HepG2 (cell line): ENCODE measurements around the gene CDC25C. TPM values are rescaled to one million over a fixed set of nuclear protein-coding genes. Genes with fewer than 3 reads are reported as not detected.

ENCODE experiments used
- ARID3A ChIP-seq: IDR thresholded peaks from 2 replicates; pipeline ENCODE4 v1.6.1; 2012; ENCODE audit warnings: low read depth, low read length, improper control_type of control experiment
- BRCA1 ChIP-seq: sonication (generic); formaldehyde crosslinking; IDR thresholded peaks from 2 replicates; pipeline ENCODE4 v1.4.0; 2020; ENCODE audit warnings: missing genetic modification reagents
- DPF2 ChIP-seq: sonication (generic); formaldehyde crosslinking; IDR thresholded peaks from 2 replicates; pipeline ENCODE4 v1.4.0; 2020; ENCODE audit warnings: mild to moderate bottlenecking, low read depth, missing genetic modification reagents, borderline replicate concordance
- FOXO4 ChIP-seq: sonication (generic); formaldehyde crosslinking; conservative IDR thresholded peaks from 2 replicates; pipeline ENCODE4 v1.8.1; 2023; ENCODE audit warnings: missing genetic modification reagents
- JUNB ChIP-seq: sonication (generic); formaldehyde crosslinking; IDR thresholded peaks from 2 replicates; pipeline ENCODE4 v1.8.0; 2022; ENCODE audit warnings: missing genetic modification reagents, mild to moderate bottlenecking, borderline replicate concordance
- KDM4B ChIP-seq: sonication (generic); formaldehyde crosslinking; IDR thresholded peaks from 2 replicates; pipeline ENCODE4 v1.4.0; 2020; ENCODE audit warnings: missing genetic modification reagents
- MEIS1 ChIP-seq: sonication (generic); formaldehyde crosslinking; IDR thresholded peaks from 2 replicates; pipeline ENCODE4 v1.9.0; 2021; ENCODE audit warnings: mild to moderate bottlenecking, missing genetic modification reagents, moderate library complexity, borderline replicate concordance
- MZF1 ChIP-seq: sonication (generic); formaldehyde crosslinking; IDR thresholded peaks from 2 replicates; pipeline ENCODE4 v1.8.1; 2023; ENCODE audit warnings: mild to moderate bottlenecking, missing genetic modification reagents, borderline replicate concordance
- NFAT5 ChIP-seq: sonication (generic); formaldehyde crosslinking; IDR thresholded peaks from 2 replicates; pipeline ENCODE4 v1.4.0; 2020; ENCODE audit warnings: missing genetic modification reagents
- ZBTB2 ChIP-seq: sonication (generic); formaldehyde crosslinking; IDR thresholded peaks from 2 replicates; pipeline ENCODE4 v1.8.0; 2022; ENCODE audit warnings: low read depth, missing genetic modification reagents
- ZNF205 ChIP-seq: IDR thresholded peaks from 2 replicates; pipeline ENCODE4 v1.6.1; 2018; ENCODE audit warnings: missing biosample characterization, missing genetic modification reagents
- ZNF432 ChIP-seq: sonication (generic); formaldehyde crosslinking; IDR thresholded peaks from 2 replicates; pipeline ENCODE4 v1.5.0; 2020; ENCODE audit warnings: missing genetic modification reagents, mild to moderate bottlenecking, borderline replicate concordance
- ZNF451 ChIP-seq: sonication (generic); formaldehyde crosslinking; IDR thresholded peaks from 2 replicates; pipeline ENCODE4 v1.5.0; 2020; ENCODE audit warnings: mild to moderate bottlenecking, missing genetic modification reagents
- ZNF580 ChIP-seq: IDR thresholded peaks from 2 replicates; pipeline ENCODE4 v1.6.1; 2016; ENCODE audit warnings: low read depth, borderline replicate concordance
- ZNF598 ChIP-seq: sonication (generic); formaldehyde crosslinking; IDR thresholded peaks from 2 replicates; pipeline ENCODE4 v1.5.1; 2020; ENCODE audit warnings: mild to moderate bottlenecking, missing genetic modification reagents, borderline replicate concordance
- ZNF704 ChIP-seq: sonication (generic); formaldehyde crosslinking; IDR thresholded peaks from 2 replicates; pipeline ENCODE4 v1.8.1; 2023; ENCODE audit warnings: mild to moderate bottlenecking, inconsistent platforms, moderate library complexity, missing genetic modification reagents, borderline replicate concordance
- polyA plus RNA-seq, 8 experiments: library from polyadenylated mRNA; depleted of rRNA in 3 of 8; stranded (reverse) in 7 of 8; unstranded in 1 of 8; fragments of >200 nt; fragmentation: Illumina TruSeq in 4 of 8; extraction: Trizol in 4 of 8; gene quantifications; 2 replicates each; pipeline versions ENCODE4 v1.2.1 to v1.2.3, GENCODE V29; 2011 to 2016; ENCODE audit warnings: low read depth in 4 of 8, missing spikeins in 1 of 8, mixed read lengths in 1 of 8; ENCODE audit not compliant: insufficient read depth in 1 of 8
- total RNA-seq, 5 experiments: library from RNA; depleted of rRNA; stranded (reverse); fragments of >200 nt; fragmentation: Illumina TruSeq; extraction: Trizol; gene quantifications; 2 replicates each; pipeline ENCODE4 v1.2.3, GENCODE V29; 2016; ENCODE audit warnings: low read depth in 1 of 5

Gene CDC25C
- total and polyA plus RNA-seq, 2 of the 13 experiments (the other 11 are each of a cell fraction or from before 2014, with no cell fraction given) = 17.7 to 27.6 TPM

- TF ChIP-seq ZBTB2 (CRISPR knock-in tag) (peak; percentile 67; the same call in 1 of the 2 replicates), KDM4B (CRISPR knock-in tag) (0 out of 2 replicates have a peak, but pooled peaks have one; percentile 59), NFAT5 (CRISPR knock-in tag) (peak; percentile 61; the same call in 1 of the 2 replicates), MEIS1 (CRISPR knock-in tag) (no peak; the same call in 1 of the 2 replicates), ZNF580 (CRISPR knock-in tag) (peak; percentile 50; the same call in 1 of the 2 replicates), ZNF205 (peak; percentile 99), MZF1 (CRISPR knock-in tag) (no peak), ZNF451 (CRISPR knock-in tag) (peak; percentile 91), ZNF432 (CRISPR knock-in tag) (no peak), FOXO4 (CRISPR knock-in tag) (0 out of 2 replicates have a peak, but pooled peaks have one; percentile 74), ZNF598 (no peak), ARID3A (no peak), JUNB (CRISPR knock-in tag) (no peak), BRCA1 (CRISPR knock-in tag) (peak; percentile 90), DPF2 (no peak), ZNF704 (CRISPR knock-in tag) (no peak)
Observed at GRCh38 chr5:138337685-138338410, 6.2 kb upstream of the CDC25C start, which contains the start of gene FAM53C (continued).
